ENCODE results near the gene PAX2.

- TF ChIP-seq CTCF (IDR thresholded peaks at IDR 0.05; ENCODE audit: low read length), result no peak
- TF ChIP-seq EZH2phosphoT487 (IDR thresholded peaks at IDR 0.05; ENCODE audit: low read length), result no peak
- no peak for TF ChIP-seq EZH2 (optimal IDR thresholded peaks at IDR 0.05; ENCODE audit: low read depth, low read length)
These were observed 74.0 kb downstream of the PAX2 start for GRCh38 chr10:100819424-100819823.
